HG02938 (cell line): Measurements from ENCODE around the gene TRIM44.
"Not testable (repeated sequence)": the region's sequence is repeated elsewhere in the genome, so short reads cannot be mapped to it uniquely, and the experiment has no call there.

ENCODE experiments used
- ATAC-seq: cut with Tn5 transposase; IDR thresholded peaks from one replicate; pipeline ENCODE4 v1.9.1; 2021; ENCODE audit warnings: mild to moderate bottlenecking, moderate library complexity; ENCODE audit not compliant: unreplicated experiment

Gene TRIM44

DNA sequence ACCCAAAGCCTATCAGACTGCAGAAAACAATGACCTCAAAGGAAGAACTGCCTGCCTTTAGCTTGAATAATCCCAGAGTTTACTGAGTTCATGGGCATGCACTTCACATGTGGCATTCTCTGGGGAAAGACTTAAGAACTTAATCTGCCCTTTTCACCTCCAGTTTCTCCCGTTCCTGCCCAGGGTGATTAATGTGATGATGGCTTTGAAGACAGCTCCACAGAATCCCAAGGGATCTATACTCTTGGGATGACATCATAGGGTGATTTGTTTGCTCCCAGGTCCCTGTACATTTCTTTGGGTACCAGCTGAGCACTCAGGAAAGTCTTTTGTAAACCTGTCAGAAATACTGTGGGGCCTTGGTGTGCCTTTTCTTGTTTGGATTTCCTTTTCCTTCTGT is 30.3 kb upstream of the TRIM44 start:
- no peak for ATAC-seq

DNA sequence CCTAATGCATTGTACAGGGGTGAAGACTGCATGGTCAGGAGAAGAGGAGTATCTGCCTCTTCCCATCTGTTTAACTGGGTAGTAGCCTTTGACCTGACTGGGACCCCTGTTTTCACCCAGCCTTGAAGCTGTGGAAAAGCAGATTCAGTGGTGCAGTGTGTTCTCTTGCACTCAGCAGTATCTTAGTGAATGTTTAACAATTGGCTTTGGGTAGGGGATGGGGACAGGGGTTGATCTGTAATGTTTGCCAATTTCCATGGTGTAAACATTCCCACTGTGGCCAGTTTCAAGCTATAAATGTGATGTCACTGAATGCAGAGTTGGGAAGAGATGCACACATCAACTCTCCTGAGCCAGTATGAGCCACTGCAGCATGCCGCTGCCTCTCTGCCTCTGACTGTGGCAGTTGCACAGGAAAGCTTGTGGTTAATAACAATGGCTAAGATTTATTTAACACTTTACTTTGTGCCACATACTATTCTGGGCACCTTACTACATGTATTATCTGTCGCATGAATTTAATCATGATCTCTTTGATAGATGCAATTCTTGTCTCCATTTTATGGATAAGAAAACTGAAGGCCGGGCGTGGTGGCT is 28.6 kb upstream of the TRIM44 start:
- no peak for ATAC-seq

DNA sequence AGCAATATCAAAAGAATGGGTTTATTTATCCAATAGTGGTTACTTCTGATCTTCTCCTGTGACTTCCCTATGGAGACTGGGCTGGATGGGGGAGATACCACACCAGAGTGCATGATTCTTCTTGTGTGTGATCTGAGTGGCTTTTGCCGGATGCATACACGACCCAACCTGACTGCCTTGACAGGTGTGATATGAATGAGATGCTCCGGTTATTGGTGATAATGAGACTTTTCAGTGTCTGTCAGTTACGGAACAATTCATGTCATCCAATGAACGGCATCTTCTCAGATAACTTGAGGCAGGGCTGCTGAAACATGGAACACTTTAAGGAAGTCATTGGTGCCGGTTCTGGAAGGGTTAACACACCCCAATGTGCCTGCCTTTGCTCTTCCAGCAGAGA is 26.6 kb upstream of the TRIM44 start:
- no peak for ATAC-seq

GRCh38 chr11:35639591-35640179 is 22.9 kb upstream of the TRIM44 start:
- ATAC-seq, result no peak

GRCh38 chr11:35641171-35641897 is 21.2 kb upstream of the TRIM44 start:
- ATAC-seq, result no peak

DNA sequence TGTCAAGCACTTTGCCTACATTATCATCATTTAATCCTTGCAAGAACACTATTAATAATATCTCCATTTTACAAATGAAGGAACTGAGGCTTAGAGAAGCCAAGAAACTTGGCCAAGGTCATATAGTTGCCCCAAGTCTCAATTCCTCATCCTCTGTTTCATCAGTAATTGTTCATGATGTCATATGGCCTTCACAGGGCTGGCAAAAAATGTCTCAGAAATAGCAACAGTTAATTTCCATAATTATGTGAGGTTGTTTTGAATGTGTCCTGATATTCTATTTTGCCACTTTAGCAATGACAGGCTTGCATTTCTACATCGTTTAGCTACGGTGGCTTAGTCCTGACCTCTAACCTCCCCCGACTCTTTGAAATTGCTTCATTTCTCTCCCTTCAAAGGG is 20.6 kb upstream of the TRIM44 start:
- ATAC-seq, result no peak

DNA sequence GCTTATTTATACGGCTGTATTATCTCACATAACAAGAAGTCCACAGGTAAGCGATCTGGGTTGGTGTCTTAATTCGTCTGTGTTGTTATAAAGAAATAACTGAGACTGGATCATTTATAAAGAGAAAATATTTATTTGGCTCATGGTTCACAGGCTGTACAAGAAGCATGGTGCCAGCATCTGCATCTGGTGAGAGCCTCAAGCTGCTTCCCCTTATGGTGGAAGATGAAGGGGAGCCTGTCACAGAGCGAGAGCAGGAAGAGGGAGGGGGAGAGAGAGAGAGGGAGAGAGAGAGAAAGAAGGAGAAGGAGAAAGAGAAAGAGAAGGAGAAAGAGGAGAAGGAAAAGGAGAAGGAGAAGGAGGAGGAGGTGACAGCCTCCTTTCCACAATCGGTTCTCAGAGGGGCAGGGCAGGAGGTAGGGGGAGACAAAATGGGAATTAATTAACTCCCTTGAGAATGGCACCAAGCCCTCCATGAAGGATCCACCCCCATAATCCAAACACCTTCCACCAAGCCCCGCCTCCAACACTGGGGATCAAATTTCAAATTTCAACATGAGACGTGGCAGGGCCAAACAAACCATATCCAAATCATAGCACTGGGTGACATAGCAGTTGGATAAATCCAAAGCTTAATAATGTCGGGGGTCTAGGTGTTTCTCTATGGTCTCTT is 15.0 kb upstream of the TRIM44 start:
- ATAC-seq, result no peak

GRCh38 chr11:35650006-35650405 is 12.6 kb upstream of the TRIM44 start:
- ATAC-seq, result no peak

- ATAC-seq, result no peak
Measured at GRCh38 chr11:35650467-35650866, 12.1 kb upstream of the TRIM44 start.

DNA sequence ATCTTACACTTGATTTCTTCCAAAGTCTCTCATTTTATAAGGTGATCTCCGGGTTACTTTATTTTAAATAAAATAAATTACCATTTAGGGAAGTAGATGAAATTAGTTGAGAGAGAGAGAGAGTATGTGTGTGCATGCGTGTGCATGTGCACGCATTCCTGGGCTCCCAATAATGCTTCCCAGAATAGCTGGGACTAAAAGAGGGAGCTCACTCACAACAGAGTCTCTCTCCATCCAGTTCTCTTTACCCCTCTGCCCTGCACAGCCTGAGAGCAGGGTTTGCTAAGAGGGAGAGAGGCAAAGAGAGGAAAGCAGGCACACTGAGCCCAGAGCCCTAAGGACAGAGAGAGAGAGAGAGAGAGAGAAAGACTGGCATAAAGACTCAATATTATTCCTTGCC is 11.3 kb upstream of the TRIM44 start:
- no peak for ATAC-seq

GRCh38 chr11:35652786-35653185 is 9.8 kb upstream of the TRIM44 start:
- ATAC-seq, result not testable (repeated sequence)

- ATAC-seq, result no peak
Measured at GRCh38 chr11:35654711-35655110, 7.9 kb upstream of the TRIM44 start.

DNA sequence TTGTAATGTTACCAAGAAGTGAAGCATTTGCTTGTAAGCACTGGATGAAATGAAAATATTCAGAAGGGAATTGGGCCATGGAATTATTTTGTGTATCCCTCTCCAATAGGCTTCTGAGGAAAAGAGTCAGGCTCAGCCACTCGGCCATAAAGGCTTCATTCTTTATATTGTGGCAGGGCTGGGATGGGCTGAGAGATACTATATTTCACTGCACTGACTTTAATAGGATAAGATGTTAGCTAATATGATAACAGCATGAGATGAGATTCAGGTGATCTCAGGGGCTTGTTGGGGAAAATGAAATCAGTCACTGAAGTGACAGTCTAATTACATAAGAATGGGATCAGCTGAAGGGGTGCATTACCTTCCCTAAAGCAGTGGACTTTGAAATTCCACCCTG is 7.3 kb upstream of the TRIM44 start:
- ATAC-seq, result no peak

DNA sequence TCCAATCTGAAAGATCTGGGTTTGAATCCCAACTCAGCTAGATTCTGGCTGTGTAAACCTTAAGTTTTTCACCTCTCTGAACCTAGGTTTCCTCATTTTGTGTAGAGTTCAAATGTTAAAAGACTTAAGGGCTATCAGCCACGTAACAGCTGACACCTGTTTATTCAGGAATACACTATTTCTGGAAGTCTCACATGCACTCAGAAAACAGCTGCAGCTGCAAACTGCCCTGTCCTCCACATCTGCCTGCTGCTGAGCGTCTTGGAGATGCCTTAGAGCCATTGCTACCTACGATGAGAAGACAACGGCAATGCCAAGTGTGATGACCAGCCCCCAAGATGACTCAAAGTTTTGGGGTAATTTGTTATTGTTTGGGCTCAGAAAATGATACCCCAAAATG is 6.7 kb upstream of the TRIM44 start:
- ATAC-seq, result no peak

DNA sequence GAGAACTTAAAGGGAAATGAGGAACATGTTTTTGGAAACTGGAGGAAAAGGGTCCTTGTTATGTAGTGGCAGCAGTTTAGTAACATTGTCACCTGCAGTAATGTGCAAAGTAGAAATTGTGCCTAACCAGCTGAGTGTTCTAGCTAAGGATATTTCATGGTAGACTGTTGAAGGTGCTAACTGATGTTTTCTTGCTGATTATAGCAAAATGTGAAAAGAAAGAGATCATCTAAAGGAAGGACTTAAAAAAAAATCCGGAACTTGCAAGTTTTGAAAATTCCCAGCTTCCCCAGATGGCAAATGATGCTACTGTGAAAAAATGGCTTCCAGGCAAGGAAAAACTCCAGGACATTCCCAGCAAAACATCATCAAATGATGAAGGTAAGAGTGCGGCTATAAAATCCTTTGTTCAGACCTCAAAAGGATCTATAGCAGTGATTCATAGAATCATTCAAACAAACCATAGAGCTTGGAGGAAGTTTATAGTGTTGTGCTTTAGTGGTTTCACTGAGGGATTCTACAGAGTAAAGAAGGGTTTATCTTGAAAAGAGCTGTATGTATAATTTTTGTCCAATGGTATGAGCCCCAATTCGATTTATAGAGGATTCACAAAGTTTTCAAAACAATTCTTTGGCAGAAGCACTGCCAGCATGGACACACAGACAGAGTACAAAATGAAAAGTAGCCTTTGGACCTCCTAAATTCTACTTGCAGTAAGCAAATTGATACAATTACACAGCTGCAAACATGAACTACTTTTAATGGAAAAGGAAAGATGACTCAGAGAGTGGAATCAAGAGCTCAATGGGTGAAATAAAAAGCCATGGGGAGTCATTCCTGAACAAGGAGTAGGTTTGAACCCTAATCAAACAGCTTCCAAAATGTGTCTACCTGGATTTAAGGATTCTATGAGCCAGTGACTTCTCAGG is 4.3 kb upstream of the TRIM44 start:
- no peak for ATAC-seq

- no peak for ATAC-seq
Measured at GRCh38 chr11:35661534-35661933, 1.0 kb upstream of the TRIM44 start.

DNA sequence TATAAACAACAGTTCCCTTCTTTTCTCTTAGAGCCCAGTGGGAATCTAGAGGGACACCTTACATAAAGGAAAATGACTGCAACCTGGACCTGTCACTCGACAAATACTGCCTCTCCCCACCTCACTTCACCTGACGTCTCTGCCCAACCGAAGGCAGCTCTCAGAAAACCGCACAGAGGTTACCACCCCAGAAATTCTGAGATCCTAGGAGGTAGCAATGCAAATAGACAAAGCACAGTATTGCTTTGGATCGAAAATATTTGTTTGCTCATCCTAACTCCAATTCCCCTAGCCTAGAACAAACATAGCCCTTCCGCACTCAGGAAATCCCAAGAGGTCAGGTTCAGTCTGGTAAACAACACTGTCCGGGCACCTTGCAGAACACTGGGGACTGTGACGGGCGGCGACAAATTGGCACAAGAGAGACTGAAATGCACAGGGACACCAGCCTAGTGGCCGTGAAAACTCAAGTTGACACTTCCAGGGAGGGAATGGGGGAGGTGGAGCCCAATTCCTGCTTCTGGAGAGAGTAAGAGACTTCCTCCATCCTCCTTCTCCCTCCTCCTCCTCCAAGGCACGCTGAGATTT is 420 bp upstream of the TRIM44 start:
- peak; percentile 38 for ATAC-seq

- no peak for ATAC-seq
Measured at GRCh38 chr11:35663408-35663702, 780 bp downstream of the TRIM44 start.

- ATAC-seq, result no peak
Measured at GRCh38 chr11:35664977-35665441, 2.4 kb downstream of the TRIM44 start.

- no peak for ATAC-seq
Measured at GRCh38 chr11:35667257-35667656, 4.7 kb downstream of the TRIM44 start.

GRCh38 chr11:35668350-35668749 is 5.8 kb downstream of the TRIM44 start:
- not testable (repeated sequence) for ATAC-seq
